ENCODE results near the gene MACROH2A2.
A peak's percentile ranks its signal among the peaks of the same experiment; 100 is the strongest.

Gene MACROH2A2

GRCh38 chr10:70124415-70124814 lies 71.8 kb downstream of the MACROH2A2 start:
- no peak overlapping the region for H3K27ac ChIP-seq (ENCODE audit: low read depth in 2 of 2, low read length in 2 of 2)
- no peak overlapping the region for H3K4me3 ChIP-seq (ENCODE audit: low read length in 2 of 2)
- H3K9me3 ChIP-seq (ENCODE audit: control insufficient read depth in 2 of 2, low read length in 2 of 2): no peaks in the 10 kb centered on the region
- peaks cover 14 to 18% of the 10 kb centered on the region in 2 donors for H3K36me3 ChIP-seq (ENCODE audit: control insufficient read depth in 2 of 2, insufficient read depth in 2 of 2, low read length in 2 of 2)
- no peaks in the 10 kb centered on the region for H3K4me1 ChIP-seq (ENCODE audit: control insufficient read depth in 2 of 2, insufficient read depth in 2 of 2, low read length in 2 of 2)
- H3K9ac ChIP-seq (ENCODE audit: low read depth in 1 of 2, low read length in 2 of 2): no peak overlapping the region
- H3K27me3 ChIP-seq (ENCODE audit: control insufficient read depth in 2 of 2, insufficient read depth in 2 of 2, low read length in 2 of 2): no peaks in the 10 kb centered on the region

- Histone ChIP-seq H3K27ac (ENCODE audit: low read depth in 2 of 2, low read length in 2 of 2) (no peak overlapping the region), H3K4me1 (ENCODE audit: control insufficient read depth in 2 of 2, insufficient read depth in 2 of 2, low read length in 2 of 2) (no peaks in the 10 kb centered on the region), H3K27me3 (ENCODE audit: control insufficient read depth in 2 of 2, insufficient read depth in 2 of 2, low read length in 2 of 2) (no peaks in the 10 kb centered on the region), H3K9me3 (ENCODE audit: control insufficient read depth in 2 of 2, low read length in 2 of 2) (no peaks in the 10 kb centered on the region), H3K9ac (ENCODE audit: low read depth in 1 of 2, low read length in 2 of 2) (no peak overlapping the region), H3K36me3 (ENCODE audit: control insufficient read depth in 2 of 2, insufficient read depth in 2 of 2, low read length in 2 of 2) (peaks cover 10 to 18% of the 10 kb centered on the region in 2 donors), H3K4me3 (ENCODE audit: low read length in 2 of 2) (no peak overlapping the region)
Observed at GRCh38 chr10:70124918-70125317, 72.3 kb downstream of the MACROH2A2 start.

GRCh38 chr10:70125918-70126552 lies 73.4 kb downstream of the MACROH2A2 start:
- Histone ChIP-seq H3K27me3 (ENCODE audit: control insufficient read depth in 2 of 2, insufficient read depth in 2 of 2, low read length in 2 of 2) (no peaks in the 10 kb centered on the region), H3K4me1 (ENCODE audit: control insufficient read depth in 2 of 2, insufficient read depth in 2 of 2, low read length in 2 of 2) (peaks cover 0 to 5% of the 10 kb centered on the region in 2 donors), H3K9ac (ENCODE audit: low read depth in 1 of 2, low read length in 2 of 2) (no peak overlapping the region), H3K9me3 (ENCODE audit: control insufficient read depth in 2 of 2, low read length in 2 of 2) (no peaks in the 10 kb centered on the region), H3K4me3 (ENCODE audit: low read length in 2 of 2) (no peak overlapping the region), H3K27ac (ENCODE audit: low read depth in 2 of 2, low read length in 2 of 2) (no peak overlapping the region), H3K36me3 (ENCODE audit: control insufficient read depth in 2 of 2, insufficient read depth in 2 of 2, low read length in 2 of 2) (peaks cover 6 to 8% of the 10 kb centered on the region in 2 donors)

GRCh38 chr10:70126700-70127395 lies 74.2 kb downstream of the MACROH2A2 start:
- Histone ChIP-seq H3K4me3 (ENCODE audit: low read length in 2 of 2) (no peak overlapping the region), H3K27ac (ENCODE audit: low read depth in 2 of 2, low read length in 2 of 2) (no peak overlapping the region), H3K36me3 (ENCODE audit: control insufficient read depth in 2 of 2, insufficient read depth in 2 of 2, low read length in 2 of 2) (peaks cover 6 to 8% of the 10 kb centered on the region in 2 donors), H3K27me3 (ENCODE audit: control insufficient read depth in 2 of 2, insufficient read depth in 2 of 2, low read length in 2 of 2) (no peaks in the 10 kb centered on the region), H3K9ac (ENCODE audit: low read depth in 1 of 2, low read length in 2 of 2) (no peak overlapping the region), H3K4me1 (ENCODE audit: control insufficient read depth in 2 of 2, insufficient read depth in 2 of 2, low read length in 2 of 2) (peaks cover 8 to 13% of the 10 kb centered on the region in 2 donors), H3K9me3 (ENCODE audit: control insufficient read depth in 2 of 2, low read length in 2 of 2) (no peaks in the 10 kb centered on the region)

GRCh38 chr10:70130878-70131559 lies 78.4 kb downstream of the MACROH2A2 start:
- peak overlapping the region; percentile 82 to 88 for H3K4me3 ChIP-seq (ENCODE audit: low read length in 2 of 2)
- peaks cover 0 to 3% of the 10 kb centered on the region in 2 donors for H3K36me3 ChIP-seq (ENCODE audit: control insufficient read depth in 2 of 2, insufficient read depth in 2 of 2, low read length in 2 of 2)
- H3K27me3 ChIP-seq (ENCODE audit: control insufficient read depth in 2 of 2, insufficient read depth in 2 of 2, low read length in 2 of 2): no peaks in the 10 kb centered on the region
- peak overlapping the region; percentile 28 to 92 for H3K9ac ChIP-seq (ENCODE audit: low read depth in 1 of 2, low read length in 2 of 2)
- H3K4me1 ChIP-seq (ENCODE audit: control insufficient read depth in 2 of 2, insufficient read depth in 2 of 2, low read length in 2 of 2): peaks cover 16 to 19% of the 10 kb centered on the region in 2 donors
- no peaks in the 10 kb centered on the region for H3K9me3 ChIP-seq (ENCODE audit: control insufficient read depth in 2 of 2, low read length in 2 of 2)
- peak overlapping the region; percentile 13 to 18 for H3K27ac ChIP-seq (ENCODE audit: low read depth in 2 of 2, low read length in 2 of 2)

- Histone ChIP-seq H3K9ac (ENCODE audit: low read depth in 1 of 2, low read length in 2 of 2) (peak overlapping the region; percentile 34 to 92), H3K4me3 (ENCODE audit: low read length in 2 of 2) (peak overlapping the region; percentile 82 to 88), H3K27me3 (ENCODE audit: control insufficient read depth in 2 of 2, insufficient read depth in 2 of 2, low read length in 2 of 2) (no peaks in the 10 kb centered on the region), H3K9me3 (ENCODE audit: control insufficient read depth in 2 of 2, low read length in 2 of 2) (no peaks in the 10 kb centered on the region), H3K4me1 (ENCODE audit: control insufficient read depth in 2 of 2, insufficient read depth in 2 of 2, low read length in 2 of 2) (peaks cover 16 to 20% of the 10 kb centered on the region in 2 donors), H3K36me3 (ENCODE audit: control insufficient read depth in 2 of 2, insufficient read depth in 2 of 2, low read length in 2 of 2) (peaks cover 0 to 3% of the 10 kb centered on the region in 2 donors), H3K27ac (ENCODE audit: low read depth in 2 of 2, low read length in 2 of 2) (peak overlapping the region; percentile 76 to 78)
Observed at GRCh38 chr10:70131560-70131937, 78.9 kb downstream of the MACROH2A2 start.

- Histone ChIP-seq H3K9me3 (ENCODE audit: control insufficient read depth in 2 of 2, low read length in 2 of 2) (no peaks in the 10 kb centered on the region), H3K4me1 (ENCODE audit: control insufficient read depth in 2 of 2, insufficient read depth in 2 of 2, low read length in 2 of 2) (peaks cover 19 to 28% of the 10 kb centered on the region in 2 donors), H3K9ac (ENCODE audit: low read depth in 1 of 2, low read length in 2 of 2) (peak within 1 kb of the TSS; percentile 81 to 92), H3K27me3 (ENCODE audit: control insufficient read depth in 2 of 2, insufficient read depth in 2 of 2, low read length in 2 of 2) (no peaks in the 10 kb centered on the region), H3K4me3 (ENCODE audit: low read length in 2 of 2) (peak within 1 kb of the TSS; percentile 82 to 88), H3K27ac (ENCODE audit: low read depth in 2 of 2, low read length in 2 of 2) (peak within 1 kb of the TSS; percentile 76 to 78), H3K36me3 (ENCODE audit: control insufficient read depth in 2 of 2, insufficient read depth in 2 of 2, low read length in 2 of 2) (peaks cover 0 to 3% of the 10 kb centered on the region in 2 donors)
Observed at GRCh38 chr10:70132098-70133029, 79.7 kb downstream of the MACROH2A2 start, which contains the start of gene AIFM2. TSS of gene AIFM2 (minus strand) at chr10:70132825. CDS start at chr10:70124084, 8,741 bp downstream.

GRCh38 chr10:70135046-70135445 lies 82.4 kb downstream of the MACROH2A2 start:
- Histone ChIP-seq H3K27ac (ENCODE audit: low read depth in 2 of 2, low read length in 2 of 2) (no peak overlapping the region), H3K9ac (ENCODE audit: low read depth in 1 of 2, low read length in 2 of 2) (no peak overlapping the region)

GRCh38 chr10:70135684-70136083 lies 83.0 kb downstream of the MACROH2A2 start:
- Histone ChIP-seq H3K27me3 (ENCODE audit: control insufficient read depth in 2 of 2, insufficient read depth in 2 of 2, low read length in 2 of 2) (no peaks in the 10 kb centered on the region), H3K9me3 (ENCODE audit: control insufficient read depth in 2 of 2, low read length in 2 of 2) (no peaks in the 10 kb centered on the region), H3K4me3 (ENCODE audit: low read length in 2 of 2) (no peak overlapping the region), H3K36me3 (ENCODE audit: control insufficient read depth in 2 of 2, insufficient read depth in 2 of 2, low read length in 2 of 2) (peaks cover 0 to 3% of the 10 kb centered on the region in 2 donors), H3K27ac (ENCODE audit: low read depth in 2 of 2, low read length in 2 of 2) (no peak overlapping the region), H3K9ac (ENCODE audit: low read depth in 1 of 2, low read length in 2 of 2) (no peak overlapping the region), H3K4me1 (ENCODE audit: control insufficient read depth in 2 of 2, insufficient read depth in 2 of 2, low read length in 2 of 2) (peaks cover 33 to 48% of the 10 kb centered on the region in 2 donors)

More at GRCh38 chr10:70135046-70135445, 82.4 kb downstream of the MACROH2A2 start:
- Histone ChIP-seq H3K4me1 (ENCODE audit: control insufficient read depth in 2 of 2, insufficient read depth in 2 of 2, low read length in 2 of 2) (peaks cover 33 to 49% of the 10 kb centered on the region in 2 donors), H3K36me3 (ENCODE audit: control insufficient read depth in 2 of 2, insufficient read depth in 2 of 2, low read length in 2 of 2) (peaks cover 0 to 3% of the 10 kb centered on the region in 2 donors), H3K9me3 (ENCODE audit: control insufficient read depth in 2 of 2, low read length in 2 of 2) (no peaks in the 10 kb centered on the region), H3K27me3 (ENCODE audit: control insufficient read depth in 2 of 2, insufficient read depth in 2 of 2, low read length in 2 of 2) (no peaks in the 10 kb centered on the region), H3K4me3 (ENCODE audit: low read length in 2 of 2) (no peak overlapping the region)
